Activated CD4-positive, alpha-beta T cell treated with anti-CD3 and anti-CD28 coated beads for 24 hours (primary cell): ENCODE measurements around the gene EPHB6.

Source experiments
- DNase-seq, 2 donors: peaks; one replicate each; pipeline ENCODE4 v3.0.0-alpha.2; 2020; ENCODE audit warnings: low read depth in 2 of 2

EPHB6 gene

DNA sequence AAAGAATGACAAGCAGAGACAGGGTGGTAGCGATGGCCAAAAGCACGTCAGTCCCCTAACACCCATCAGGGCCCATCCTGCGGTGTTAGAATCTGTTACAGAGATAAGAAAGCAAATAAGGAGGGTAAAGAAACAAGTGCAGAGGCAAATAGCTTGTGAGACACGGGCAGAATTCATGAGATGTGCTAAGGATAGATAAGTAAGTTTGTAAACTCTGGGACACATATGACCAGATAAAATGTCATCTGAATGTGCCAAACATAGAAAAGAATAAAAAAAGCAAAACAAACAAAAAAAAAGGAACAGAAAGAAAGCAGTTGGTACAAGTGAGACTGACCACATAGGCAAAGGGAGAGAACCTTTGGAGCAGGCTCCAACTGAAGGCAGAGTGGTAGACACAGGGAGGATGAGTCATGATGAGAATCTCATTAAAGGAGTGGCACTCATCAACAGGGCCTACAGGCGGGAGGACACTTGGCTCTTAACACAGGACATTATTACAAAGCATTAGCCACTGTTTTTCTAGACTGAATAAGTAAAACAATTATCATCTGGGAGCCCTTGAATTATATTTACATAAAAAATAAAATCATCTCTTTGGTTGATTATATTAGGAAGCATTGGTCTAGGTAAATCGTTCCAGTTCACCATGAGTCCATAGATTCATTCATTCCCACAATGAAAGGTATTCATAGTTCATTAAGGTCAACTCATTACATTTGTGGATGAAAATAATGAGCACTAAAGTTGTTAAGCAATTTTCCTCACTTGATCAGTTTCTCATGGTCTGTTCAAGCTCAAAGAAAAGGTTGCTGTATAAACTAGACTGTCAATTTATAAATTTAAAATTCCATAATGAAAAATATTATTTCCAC, 21.5 kb upstream of the EPHB6 start:
- no peak for DNase-seq

DNA sequence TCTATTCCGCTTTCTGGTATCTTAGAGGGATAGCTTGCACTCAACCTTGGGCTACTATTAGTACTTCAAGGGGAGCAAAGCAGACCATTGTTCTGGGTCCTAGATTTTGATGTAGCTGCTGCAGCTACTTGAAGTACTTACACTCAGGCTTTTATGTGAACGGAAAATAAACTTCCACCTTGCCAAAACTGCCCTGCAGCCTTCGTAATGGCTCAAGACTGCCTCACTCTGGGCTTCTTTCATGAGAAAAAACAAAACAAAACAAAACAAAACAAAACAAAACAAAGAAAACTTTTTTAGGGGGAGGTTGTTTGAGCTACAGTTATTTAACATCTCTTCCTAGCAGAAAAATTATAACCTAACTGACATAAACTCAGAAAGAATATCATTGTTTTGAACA, 19.4 kb upstream of the EPHB6 start:
- no peak for DNase-seq

DNA sequence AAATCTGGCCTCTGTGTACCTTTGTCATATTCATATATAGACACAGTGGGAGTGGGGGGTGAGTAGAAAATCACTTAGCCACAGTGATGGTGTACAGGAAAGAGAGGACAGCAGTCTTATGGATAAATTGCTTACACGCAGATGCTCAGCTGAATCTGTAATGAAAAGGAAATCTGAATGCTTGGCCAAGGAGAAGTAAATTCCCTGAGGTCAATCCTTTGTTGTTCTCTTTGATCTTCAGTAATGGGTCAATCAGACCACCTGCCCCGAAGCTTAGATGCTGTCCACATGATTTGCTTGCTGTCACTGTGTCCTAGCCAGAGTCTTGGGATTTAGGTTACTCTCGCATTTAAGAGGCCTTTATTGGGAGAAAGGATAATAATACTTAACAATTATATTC, 18.4 kb upstream of the EPHB6 start:
- DNase-seq, result no peak

DNA sequence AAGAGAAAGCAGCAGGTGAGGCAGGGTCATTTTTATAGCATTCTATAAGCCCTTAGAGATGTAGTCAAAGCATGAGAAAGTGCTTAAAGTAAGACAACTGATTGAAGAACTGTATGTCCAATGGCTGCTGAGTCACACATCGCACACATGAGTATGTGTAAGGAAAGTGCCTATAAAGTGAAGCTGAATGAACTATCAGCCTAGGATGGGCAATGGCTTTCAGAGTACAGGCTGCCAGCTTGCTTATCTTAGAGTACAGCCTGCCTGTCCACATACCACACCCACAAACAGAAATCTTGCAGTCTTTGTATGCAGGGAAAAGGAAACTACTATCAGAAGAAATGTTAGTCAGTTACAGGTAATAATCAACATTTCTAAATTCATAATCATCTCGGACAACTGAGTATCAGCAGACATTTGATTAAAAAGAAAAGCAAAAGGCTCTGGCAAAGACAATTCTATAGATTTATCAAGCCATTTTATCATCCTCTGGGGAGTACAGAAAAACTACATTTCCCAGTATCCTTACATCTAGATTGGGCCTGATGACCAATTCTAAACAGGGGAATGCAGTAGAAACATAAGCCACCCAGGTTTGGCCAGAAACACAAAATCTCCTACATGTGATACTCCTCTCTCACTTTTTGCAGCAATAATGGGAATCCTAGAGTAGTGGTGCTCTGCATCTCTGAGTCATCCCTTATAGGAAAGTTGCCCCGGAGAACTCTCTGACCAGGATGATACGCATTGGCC, 16.2 kb upstream of the EPHB6 start:
- no peak for DNase-seq

DNA sequence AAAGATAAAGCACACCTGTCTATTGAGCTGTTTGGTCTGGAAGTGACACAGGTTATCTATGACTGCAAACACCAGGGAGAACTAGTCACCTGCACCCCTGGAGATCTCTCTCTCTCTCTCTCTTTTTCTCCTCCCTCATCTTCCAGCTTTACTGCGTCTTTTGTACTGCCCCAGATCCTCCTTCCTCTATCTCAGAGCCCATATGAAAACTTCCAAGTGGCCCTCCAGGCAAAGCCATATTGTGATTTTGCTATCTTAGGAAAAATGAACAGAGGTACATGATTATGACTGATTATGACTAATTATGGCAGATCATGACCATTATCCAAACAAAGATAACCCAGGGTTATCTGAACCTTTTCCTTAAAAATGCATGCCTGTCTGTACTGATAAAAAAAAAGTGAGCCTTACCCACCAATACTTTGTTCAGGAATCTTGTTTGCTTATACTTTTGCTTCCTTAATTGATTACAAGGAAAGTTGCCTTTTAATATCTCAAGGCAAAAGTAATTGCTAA, 12.6 kb upstream of the EPHB6 start:
- DNase-seq, result no peak

DNA sequence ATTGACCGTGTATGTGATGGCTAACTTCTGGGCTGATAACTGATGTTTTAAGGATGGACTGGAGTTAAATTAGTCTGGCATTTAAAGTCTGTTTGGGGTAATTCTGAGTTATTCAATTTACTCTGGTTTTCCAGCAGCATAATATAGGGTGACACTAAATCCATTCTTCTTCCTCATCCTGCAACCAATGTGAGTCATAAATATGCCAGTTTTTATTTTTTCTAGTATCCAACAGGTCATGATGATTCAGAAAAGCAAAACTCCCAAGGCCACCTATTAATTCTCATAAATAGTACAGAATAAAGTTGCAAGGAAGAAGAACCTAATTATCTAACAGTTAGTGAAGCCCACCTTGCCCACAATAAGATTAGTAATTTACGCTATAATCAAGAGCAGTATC, 7.5 kb upstream of the EPHB6 start:
- no peak for DNase-seq

DNA sequence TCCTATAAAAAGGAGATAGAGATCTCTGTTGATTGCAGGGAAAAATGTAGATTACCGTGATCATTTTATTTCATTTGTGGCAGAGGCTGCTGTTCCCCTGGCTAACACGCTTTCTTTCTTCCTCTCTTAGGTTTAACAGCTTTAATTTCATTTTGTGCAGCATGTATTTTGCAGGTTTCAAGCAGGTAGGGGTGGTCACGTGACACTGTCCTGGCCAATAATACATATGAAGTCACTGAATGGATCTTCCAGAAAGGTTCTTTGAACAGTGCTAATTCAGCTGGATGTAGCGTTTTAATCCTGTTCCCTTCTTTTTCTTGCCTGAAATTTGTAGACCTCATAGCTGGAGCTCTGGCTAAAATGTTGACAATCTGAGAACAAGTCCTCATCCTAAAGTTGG, 3.6 kb upstream of the EPHB6 start:
- no peak for DNase-seq

DNA sequence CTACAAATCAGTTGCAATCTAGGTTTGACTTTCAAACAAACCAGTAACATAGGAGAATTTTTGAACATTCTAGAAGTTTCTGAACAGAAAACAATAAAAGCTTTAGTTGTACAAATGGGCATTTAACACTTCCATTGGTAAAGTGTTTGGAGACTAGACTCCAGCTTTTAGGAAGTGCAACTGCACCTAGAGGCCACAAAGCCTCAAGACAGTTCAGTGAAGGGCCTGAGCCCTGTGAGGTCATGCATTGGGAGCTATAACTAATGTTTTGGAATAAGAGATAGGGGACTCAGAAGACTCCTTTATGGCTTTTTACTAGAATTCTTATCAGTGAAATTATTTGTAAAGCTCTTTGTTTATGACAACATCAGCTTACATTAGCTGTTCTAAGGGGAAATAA, 3.0 kb upstream of the EPHB6 start:
- DNase-seq, result no peak

DNA sequence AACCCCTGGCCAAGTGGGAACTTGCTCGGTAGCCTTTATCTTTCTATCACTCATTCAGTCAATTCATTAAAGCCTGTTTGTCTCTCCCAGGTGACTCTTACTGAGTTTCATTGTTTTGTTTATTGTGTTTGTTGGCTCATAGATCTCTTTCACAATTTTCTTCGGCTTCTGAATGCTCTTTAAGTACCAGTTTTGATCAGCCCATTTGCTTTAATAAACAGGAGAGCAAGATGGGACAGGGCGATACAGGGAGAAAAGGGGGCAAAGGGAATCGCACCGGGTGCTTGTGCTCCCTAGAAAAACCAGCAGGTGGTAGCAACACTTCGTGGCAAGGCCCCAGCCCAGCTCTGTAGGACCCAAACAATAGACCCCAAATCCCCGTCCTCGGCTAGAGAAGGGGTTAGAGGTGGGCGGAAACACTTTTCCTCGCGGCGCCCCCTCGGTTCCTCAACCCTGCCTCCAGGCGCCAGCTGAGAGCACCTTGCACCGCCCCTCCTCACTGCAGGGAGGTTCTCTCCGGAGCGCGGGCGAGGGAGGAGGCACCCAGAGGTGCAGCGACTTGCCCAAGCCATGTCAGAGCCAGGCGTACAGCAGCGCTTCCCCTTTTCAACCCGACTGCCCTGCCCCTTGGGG, 1.0 kb upstream of the EPHB6 start:
- DNase-seq, result peak; percentile 44 to 47

DNA sequence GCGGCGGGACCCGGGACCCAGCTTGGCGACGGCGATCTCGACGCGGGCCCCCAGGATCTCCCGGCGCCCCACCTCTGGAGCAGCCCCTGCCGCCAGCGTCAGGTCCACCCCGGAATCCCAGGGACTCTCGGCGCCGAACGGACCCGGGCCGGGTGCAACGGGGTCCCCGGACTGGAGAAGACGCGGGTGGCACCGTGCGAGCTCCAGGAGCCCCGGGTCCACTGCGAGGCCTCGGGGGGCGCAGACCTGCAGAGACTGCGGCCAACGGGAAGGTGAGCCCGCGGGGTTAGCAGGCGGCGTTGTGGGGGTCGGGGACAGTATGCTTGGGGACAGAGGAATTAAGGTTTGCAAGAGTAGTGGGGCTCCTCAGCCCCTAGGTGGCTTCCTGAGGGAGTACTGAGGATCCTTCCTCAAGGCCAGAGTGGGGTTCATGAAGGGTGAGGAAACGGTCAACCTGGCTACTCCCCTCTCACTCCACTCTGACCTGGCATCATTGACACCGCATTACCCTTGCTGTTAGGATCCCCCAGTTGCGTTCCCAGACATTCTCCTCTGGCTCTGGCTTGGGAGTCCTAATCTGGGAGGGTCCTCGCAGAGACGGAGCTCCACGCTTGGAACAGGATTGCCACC, 353 bp downstream of the EPHB6 start:
- DNase-seq, result no peak

DNA sequence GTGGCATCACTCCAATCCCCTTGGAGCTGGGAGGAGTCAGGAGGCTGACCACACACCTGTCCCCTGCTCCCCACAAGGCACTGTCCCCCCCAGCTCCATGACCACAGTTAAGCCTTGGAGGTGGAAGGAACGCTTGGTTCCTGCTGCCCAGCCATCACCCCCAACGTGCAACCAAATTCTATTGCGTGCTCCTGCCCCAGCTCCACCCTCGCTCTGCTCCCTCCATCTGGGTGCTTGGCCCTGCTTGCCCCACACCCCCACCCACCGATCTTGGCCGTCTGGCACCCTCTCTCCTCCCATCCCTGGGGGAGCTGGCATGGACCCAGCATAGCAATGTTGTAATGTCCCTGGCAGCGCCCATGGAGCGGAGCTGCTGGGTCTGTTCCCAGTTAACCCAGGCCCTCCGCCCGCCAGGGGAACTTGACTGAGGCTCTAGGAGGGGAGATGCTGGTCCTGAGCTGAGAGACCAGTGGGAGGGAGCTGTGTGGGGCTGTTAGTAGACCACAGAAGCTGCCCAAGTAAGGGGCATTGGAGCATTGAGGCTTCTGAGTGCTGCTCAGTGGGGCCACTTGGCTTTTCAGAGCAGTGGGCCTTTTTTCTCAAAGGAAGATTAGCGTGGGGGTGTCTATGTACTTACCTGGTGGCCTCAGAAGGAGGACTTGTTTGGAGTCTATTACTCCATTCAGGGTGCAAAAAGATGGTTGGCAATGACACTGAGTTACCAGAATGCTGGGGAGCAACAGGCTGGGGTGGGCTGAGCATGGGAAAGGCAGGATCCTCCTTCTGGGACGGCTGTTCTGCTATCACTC, 1.1 kb downstream of the EPHB6 start:
- no peak for DNase-seq

DNA sequence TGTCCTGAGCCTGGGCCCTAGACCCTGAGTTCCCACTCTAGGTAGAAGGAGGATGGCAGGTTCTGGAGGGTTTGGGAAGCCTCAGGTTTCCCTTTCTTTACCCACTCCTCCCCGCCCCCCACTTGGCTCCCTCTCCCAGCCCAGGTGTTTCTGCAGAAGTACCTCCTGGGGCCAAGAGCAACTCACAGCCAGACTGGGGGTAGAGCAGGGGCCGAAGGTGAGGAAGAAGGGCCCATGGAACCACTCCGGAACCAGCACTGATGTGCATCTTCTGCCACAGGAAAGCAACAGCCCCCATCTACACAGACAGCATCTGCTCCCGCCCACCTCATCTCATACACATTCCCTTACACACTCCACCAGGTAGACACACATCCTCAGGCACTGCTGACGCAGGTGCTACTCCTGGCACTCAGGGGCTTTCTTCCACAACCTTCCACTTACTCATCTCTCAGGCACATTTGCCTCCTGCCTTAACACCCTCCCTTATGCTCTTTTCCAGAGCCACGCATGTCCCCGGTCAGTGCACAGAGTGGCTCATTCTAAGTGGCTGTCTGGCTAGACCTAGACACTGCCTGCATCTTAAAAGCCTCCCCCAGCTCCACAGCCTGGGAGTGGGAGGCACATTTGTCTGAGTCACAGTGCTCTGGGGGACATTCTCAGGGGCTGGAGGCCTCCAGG, 1.8 kb downstream of the EPHB6 start:
- DNase-seq, result no peak

DNA sequence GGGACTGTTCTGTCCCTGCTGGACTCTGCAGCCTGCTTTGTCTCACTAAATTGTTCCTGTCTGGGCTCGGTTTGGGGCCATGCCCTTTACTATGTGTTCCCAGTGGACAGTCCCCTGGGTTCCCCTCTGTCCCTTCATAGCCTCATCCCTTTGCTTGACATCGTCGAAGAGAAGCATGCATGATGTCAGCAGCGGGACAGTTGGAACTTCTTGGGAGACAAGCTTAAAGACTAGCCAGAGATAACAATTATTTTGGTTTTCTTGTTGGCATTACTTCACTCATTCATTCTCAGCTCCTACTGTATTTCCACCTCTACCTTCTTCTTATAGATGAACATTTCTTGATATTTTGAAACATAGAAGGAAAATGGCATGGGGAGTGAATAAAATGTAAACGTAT, 2.7 kb downstream of the EPHB6 start:
- no peak for DNase-seq

DNA sequence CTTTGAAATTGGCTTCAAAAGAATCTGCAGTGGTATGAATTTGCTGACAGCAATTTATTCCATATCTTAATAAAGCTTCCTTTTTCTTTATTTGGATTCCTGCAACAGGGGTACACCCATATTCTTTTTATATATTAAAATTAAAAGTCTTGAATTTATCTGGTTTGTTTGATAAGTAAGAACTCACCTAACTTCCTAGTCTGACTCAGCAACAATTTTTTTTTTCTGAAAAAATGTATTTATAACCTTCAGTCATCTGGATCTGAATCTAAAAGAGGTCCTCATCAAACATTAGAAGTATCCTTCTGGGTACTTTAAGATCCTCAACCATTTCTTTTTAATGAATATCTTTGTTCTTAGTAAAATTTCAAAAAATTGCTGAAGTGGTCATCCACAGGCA, 4.5 kb downstream of the EPHB6 start:
- no peak for DNase-seq

DNA sequence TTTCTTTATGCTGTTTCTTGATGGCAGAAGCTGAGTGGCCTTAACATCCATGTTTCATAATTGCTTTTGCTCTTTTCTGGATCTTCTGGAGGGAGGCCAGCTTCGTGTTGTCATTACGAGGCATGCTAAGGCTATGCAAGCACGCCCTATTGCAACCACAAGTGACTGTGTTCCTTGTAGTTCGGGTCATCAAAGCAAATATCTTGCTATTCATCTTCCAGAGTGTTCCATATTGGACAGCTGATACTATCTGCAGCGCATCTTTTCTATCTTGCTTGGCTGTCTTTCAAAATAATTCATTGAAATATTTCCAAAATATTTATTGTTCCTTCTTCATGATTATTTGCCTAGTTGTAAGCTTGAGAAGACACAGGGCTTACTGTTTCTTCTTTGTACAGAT, 5.0 kb downstream of the EPHB6 start:
- DNase-seq, result no peak

DNA sequence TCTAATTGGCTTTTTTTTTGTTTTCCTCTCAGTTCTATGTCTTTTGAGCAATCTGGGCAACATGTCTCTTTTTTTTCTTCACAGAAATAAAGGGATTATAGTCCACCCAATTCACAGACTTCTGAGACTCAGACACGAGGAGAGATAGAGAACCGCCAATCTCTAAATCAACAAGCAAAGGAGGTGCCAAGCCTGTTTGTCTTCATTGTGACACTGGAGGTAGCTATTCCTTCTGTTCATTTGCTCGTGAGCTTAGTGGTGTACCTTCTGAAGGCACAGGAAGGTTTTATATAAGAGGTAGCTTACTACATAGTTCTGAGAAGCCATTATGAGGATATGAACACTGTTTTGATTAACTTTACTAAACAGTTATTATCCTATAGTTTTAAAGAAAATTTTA, 6.1 kb downstream of the EPHB6 start:
- DNase-seq, result no peak

DNA sequence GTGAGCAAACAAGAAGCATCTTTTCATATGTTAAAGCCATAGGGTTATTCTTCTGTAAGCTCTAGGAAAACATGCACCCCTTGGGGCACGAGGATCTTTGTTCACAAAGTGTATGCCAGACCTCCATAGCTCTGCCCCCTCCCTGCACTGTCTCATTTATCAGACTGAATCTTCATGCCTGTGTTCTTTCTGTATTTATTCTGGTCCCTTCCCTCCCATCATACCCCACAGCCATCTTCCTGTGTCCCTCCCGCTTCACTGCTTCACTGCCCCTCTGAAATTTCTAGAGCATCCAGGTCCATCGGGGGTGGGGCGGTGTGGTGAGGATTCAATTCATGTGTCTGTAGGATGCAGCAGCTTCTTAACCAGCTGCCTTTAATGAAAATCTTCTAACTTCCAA, 7.5 kb downstream of the EPHB6 start:
- DNase-seq, result no peak

DNA sequence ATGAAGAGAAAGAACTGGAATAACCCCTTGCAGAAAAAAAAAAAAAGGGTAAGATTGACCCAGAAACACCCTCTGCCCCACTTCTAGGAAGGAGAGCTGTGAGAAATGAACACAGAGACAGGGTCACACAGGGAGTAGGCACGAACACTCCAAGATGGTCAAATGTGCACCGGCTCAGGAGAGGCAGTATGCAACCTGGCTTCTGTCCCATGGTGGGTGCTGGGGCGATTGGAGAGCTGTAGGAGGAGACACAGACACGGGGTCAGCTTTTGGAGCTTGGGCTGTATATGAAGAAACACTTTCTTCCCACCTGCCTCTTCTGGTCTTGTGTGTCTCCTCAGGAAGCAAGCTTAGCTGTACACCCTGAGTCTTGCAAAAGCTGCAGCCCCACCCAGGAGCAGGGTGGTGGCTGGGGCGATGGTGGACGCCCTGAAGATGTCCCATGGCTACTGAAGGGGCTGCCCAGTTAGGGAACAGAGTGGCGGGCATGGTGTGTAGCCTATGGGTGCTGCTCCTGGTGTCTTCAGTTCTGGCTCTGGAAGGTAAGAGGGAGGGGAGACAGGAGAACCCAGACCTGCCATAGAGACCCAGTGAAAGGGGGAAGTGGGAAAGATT, 8.0 kb downstream of the EPHB6 start:
- DNase-seq, result no peak

DNA sequence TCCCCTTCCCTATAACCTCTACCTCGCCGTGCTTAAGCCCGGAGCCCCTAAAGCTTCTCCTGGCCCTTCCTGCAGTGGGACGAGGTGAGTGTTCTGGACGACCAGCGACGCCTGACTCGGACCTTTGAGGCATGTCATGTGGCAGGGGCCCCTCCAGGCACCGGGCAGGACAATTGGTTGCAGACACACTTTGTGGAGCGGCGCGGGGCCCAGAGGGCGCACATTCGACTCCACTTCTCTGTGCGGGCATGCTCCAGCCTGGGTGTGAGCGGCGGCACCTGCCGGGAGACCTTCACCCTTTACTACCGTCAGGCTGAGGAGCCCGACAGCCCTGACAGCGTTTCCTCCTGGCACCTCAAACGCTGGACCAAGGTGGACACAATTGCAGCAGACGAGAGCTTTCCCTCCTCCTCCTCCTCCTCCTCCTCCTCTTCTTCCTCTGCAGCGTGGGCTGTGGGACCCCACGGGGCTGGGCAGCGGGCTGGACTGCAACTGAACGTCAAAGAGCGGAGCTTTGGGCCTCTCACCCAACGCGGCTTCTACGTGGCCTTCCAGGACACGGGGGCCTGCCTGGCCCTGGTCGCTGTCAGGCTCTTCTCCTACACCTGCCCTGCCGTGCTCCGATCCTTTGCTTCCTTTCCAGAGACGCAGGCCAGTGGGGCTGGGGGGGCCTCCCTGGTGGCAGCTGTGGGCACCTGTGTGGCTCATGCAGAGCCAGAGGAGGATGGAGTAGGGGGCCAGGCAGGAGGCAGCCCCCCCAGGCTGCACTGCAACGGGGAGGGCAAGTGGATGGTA, 9.2 kb downstream of the EPHB6 start:
- DNase-seq, result no peak
